Astrocyte (in vitro differentiated cells and primary cell): ENCODE results near the gene VASP. TPM values are rescaled to one million over a fixed set of nuclear protein-coding genes. Genes with fewer than 3 reads are reported as not detected.

Source experiments
- DNase-seq: peaks from one replicate; pipeline ENCODE4 v3.0.0-alpha.2; 2010; ENCODE audit warnings: low read depth
- FAIRE-seq: peaks from 2 replicates; lab custom pipeline; 2011; peaks lifted over from hg19 to GRCh38; lab: Jason Lieb, UNC
- H2AFZ ChIP-seq: 2 replicates; pipeline ENCODE4 v1.6.0; 2012; ENCODE audit warnings: low read depth, low read length, inconsistent platforms
- H3K27ac ChIP-seq: 2 replicates; pipeline ENCODE4 v1.5.1; 2011; ENCODE audit warnings: low read depth, low read length, inconsistent platforms
- H3K27me3 ChIP-seq: 2 replicates; pipeline ENCODE4 v1.6.0; 2011; ENCODE audit warnings: low read length, inconsistent platforms; ENCODE audit not compliant: insufficient read depth
- H3K36me3 ChIP-seq: 2 replicates; pipeline ENCODE4 v1.5.1; 2011; ENCODE audit warnings: low read length, inconsistent platforms; ENCODE audit not compliant: insufficient read depth
- H3K4me1 ChIP-seq: 2 replicates; pipeline ENCODE4 v1.5.1; 2011; ENCODE audit warnings: low read length, inconsistent platforms; ENCODE audit not compliant: insufficient read depth
- H3K4me2 ChIP-seq: 2 replicates; pipeline ENCODE4 v1.6.0; 2012; ENCODE audit warnings: low read length, inconsistent platforms
- H3K4me3 ChIP-seq: 2 replicates; pipeline ENCODE4 v1.5.1; 2011; ENCODE audit warnings: low read depth, mild to moderate bottlenecking, low read length, inconsistent platforms; ENCODE audit not compliant: insufficient read depth
- H3K79me2 ChIP-seq: 2 replicates; pipeline ENCODE4 v1.6.0; 2012; ENCODE audit warnings: mild to moderate bottlenecking, low read length, inconsistent platforms; ENCODE audit not compliant: insufficient read depth
- H3K9ac ChIP-seq: 2 replicates; pipeline ENCODE4 v1.6.0; 2012; ENCODE audit warnings: mild to moderate bottlenecking, low read length, inconsistent platforms
- H3K9me3 ChIP-seq: 2 replicates; pipeline ENCODE4 v1.5.1; 2012; ENCODE audit warnings: low read depth, mild to moderate bottlenecking, low read length, inconsistent platforms; ENCODE audit not compliant: insufficient read depth
- H4K20me1 ChIP-seq: 2 replicates; pipeline ENCODE4 v1.6.0; 2012; ENCODE audit warnings: low read length, inconsistent platforms; ENCODE audit not compliant: insufficient read depth
- H3K27ac Mint-ChIP-seq: one replicate; pipeline ENCODE4 v1.8.0; 2021; ENCODE audit warnings: mild to moderate bottlenecking, mixed read lengths; ENCODE audit not compliant: unreplicated experiment
- H3K27me3 Mint-ChIP-seq: one replicate; pipeline ENCODE4 v1.8.0; 2021; ENCODE audit warnings: low read depth, mixed read lengths; ENCODE audit not compliant: unreplicated experiment
- H3K36me3 Mint-ChIP-seq: one replicate; pipeline ENCODE4 v1.8.0; 2021; ENCODE audit warnings: low read depth, mixed read lengths; ENCODE audit not compliant: unreplicated experiment
- H3K4me1 Mint-ChIP-seq: one replicate; pipeline ENCODE4 v1.8.0; 2021; ENCODE audit warnings: low read depth, mixed read lengths; ENCODE audit not compliant: unreplicated experiment
- H3K4me3 Mint-ChIP-seq: one replicate; pipeline ENCODE4 v1.8.0; 2021; ENCODE audit warnings: mild to moderate bottlenecking, moderate library complexity, mixed read lengths; ENCODE audit not compliant: unreplicated experiment
- H3K9me3 Mint-ChIP-seq: one replicate; pipeline ENCODE4 v1.8.0; 2021; ENCODE audit warnings: mild to moderate bottlenecking, mixed read lengths; ENCODE audit not compliant: unreplicated experiment
- EZH2 ChIP-seq: IDR thresholded peaks from 2 replicates; pipeline ENCODE4 v1.6.1; 2012; ENCODE audit warnings: mild to moderate bottlenecking, low read length, inconsistent platforms; ENCODE audit not compliant: insufficient read depth
- total RNA-seq: library from RNA; stranded (reverse); gene quantifications from 2 replicates; pipeline ENCODE4 v1.2.1, GENCODE V29; 2021
- TF ChIP-seq, protein P1 (sequence below): IDR thresholded peaks from 2 replicates; pipeline ENCODE4 v1.5.1; 2011; ENCODE audit warnings: low read depth, mild to moderate bottlenecking, inconsistent platforms, low read length, moderate library complexity; ENCODE audit not compliant: insufficient read depth

VASP gene
- total RNA-seq, 1 donor from 2014 or later, result 222 TPM

DNA sequence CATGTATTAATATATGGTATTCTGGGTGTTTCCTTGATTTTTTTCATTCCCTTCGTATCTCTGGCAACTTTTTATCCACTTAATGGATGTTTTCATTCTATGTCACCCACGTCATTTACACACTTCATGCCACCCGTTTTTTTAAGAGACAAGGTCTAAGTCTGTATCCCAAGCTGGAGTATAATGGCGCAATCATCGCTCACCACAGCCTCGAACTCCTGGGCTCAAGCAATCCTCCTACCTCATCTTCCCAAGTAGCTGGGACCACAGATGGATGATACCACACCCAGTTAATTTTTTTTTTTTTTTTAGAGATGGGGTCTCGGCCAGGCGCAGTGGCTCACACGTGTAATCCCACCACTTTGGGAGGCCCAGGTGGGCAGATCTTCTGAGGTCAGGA lies 3.4 kb upstream of the VASP start:
- Mint-ChIP-seq H3K27me3 (peaks cover 13% of the 10 kb centered on the region), H3K27ac (no peak overlapping the region), H3K36me3 (no peaks in the 10 kb centered on the region), H3K4me1 (peaks cover 6% of the 10 kb centered on the region), H3K9me3 (peaks cover 2% of the 10 kb centered on the region), H3K4me3 (no peak overlapping the region)
- Histone ChIP-seq H3K4me1 (peaks cover 17% of the 10 kb centered on the region), H2AFZ (no peak overlapping the region), H3K27me3 (peaks cover 8% of the 10 kb centered on the region), H4K20me1 (peaks cover 4% of the 10 kb centered on the region), H3K9me3 (no peaks in the 10 kb centered on the region), H3K36me3 (no peaks in the 10 kb centered on the region), H3K79me2 (peaks cover 20% of the 10 kb centered on the region), H3K4me3 (no peak overlapping the region), H3K9ac (no peak overlapping the region), H3K27ac (no peak overlapping the region), H3K4me2 (no peak overlapping the region)
- DNase-seq (no peak), FAIRE-seq (no peak)
- TF ChIP-seq, protein P1, sequence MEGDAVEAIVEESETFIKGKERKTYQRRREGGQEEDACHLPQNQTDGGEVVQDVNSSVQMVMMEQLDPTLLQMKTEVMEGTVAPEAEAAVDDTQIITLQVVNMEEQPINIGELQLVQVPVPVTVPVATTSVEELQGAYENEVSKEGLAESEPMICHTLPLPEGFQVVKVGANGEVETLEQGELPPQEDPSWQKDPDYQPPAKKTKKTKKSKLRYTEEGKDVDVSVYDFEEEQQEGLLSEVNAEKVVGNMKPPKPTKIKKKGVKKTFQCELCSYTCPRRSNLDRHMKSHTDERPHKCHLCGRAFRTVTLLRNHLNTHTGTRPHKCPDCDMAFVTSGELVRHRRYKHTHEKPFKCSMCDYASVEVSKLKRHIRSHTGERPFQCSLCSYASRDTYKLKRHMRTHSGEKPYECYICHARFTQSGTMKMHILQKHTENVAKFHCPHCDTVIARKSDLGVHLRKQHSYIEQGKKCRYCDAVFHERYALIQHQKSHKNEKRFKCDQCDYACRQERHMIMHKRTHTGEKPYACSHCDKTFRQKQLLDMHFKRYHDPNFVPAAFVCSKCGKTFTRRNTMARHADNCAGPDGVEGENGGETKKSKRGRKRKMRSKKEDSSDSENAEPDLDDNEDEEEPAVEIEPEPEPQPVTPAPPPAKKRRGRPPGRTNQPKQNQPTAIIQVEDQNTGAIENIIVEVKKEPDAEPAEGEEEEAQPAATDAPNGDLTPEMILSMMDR, result no peak
- TF ChIP-seq EZH2, result no peak

DNA sequence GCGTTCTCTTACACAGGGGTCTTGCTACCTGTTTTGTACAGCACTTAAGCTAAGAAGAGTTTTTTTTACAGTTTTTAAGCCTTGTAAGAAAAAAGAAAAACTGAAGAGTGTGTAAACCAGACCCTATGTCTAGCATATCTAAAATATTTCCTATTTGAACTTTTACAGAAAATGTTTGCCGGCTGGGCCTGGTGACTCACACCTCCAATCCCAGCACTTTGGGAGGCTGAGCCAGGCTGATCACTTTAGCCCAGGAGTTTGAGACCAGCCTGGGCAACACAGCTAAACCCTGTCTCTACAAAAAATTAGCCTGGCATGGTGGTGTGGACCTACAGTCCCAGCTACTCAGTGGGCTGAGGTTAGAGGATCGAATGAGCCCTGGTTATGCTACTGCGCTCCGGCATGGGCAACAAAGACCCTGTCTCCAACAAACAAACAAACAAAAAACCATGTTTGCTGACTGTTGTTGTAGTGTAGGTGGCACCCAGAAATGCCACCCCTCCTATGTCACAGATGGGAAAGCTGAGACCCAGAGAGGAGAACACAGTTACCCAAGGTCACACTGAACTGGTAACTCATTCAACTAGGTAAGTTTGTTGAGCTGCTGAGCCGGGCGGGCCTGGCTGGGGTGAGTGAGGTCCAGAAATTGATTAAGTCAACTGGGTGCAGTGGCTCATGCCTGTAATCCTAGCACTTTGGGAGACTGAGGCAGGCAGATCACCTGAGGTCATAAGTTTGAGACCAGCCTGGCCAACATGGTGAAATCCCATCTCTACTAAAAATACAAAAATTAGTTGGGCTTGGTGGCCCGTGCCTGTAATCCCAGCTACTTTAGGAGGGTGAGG lies 1.9 kb upstream of the VASP start:
- peak; percentile 19 for DNase-seq
- peaks cover 35% of the 10 kb centered on the region for H3K79me2 ChIP-seq
- Mint-ChIP-seq H3K27ac (peak overlapping the region; percentile 91), H3K36me3 (peaks cover 1% of the 10 kb centered on the region), H3K27me3 (peaks cover 7% of the 10 kb centered on the region), H3K4me1 (peaks cover 6% of the 10 kb centered on the region), H3K9me3 (no peaks in the 10 kb centered on the region), H3K4me3 (peak overlapping the region; percentile 68)
- H4K20me1 ChIP-seq, result peaks cover 13% of the 10 kb centered on the region
- no peaks in the 10 kb centered on the region for H3K27me3 ChIP-seq
- H3K4me3 ChIP-seq, result no peak overlapping the region
- no peak for TF ChIP-seq EZH2
- TF ChIP-seq, protein P1, result no peak
- H3K36me3 ChIP-seq, result peaks cover 1% of the 10 kb centered on the region
- peaks cover 23% of the 10 kb centered on the region for H3K4me1 ChIP-seq
- H2AFZ ChIP-seq, result no peak overlapping the region
- no peaks in the 10 kb centered on the region for H3K9me3 ChIP-seq
- no peak overlapping the region for H3K9ac ChIP-seq
- no peak for FAIRE-seq
- peak overlapping the region; percentile 100 for H3K4me2 ChIP-seq
- H3K27ac ChIP-seq, result peak overlapping the region; percentile 87

DNA sequence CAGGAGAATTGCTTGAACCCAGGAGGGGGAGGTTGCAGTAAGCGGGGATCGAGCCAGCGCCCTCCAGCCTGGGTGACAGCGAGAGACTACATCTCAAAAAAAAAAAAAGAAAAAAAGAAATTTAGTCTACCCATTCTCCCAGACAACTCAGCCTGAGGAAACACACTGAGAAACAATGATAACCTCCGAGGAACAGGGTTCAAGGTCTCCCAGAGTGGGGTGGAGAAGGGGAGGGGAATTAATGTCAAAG lies 1.4 kb upstream of the VASP start:
- H3K4me1 ChIP-seq, result peaks cover 23% of the 10 kb centered on the region
- H4K20me1 ChIP-seq, result peaks cover 19% of the 10 kb centered on the region
- no peaks in the 10 kb centered on the region for H3K9me3 ChIP-seq
- peak overlapping the region; percentile 56 for H3K4me3 ChIP-seq
- H3K79me2 ChIP-seq, result peaks cover 40% of the 10 kb centered on the region
- H3K27ac Mint-ChIP-seq, result peak overlapping the region; percentile 91
- H3K36me3 ChIP-seq, result peaks cover 5% of the 10 kb centered on the region
- no peaks in the 10 kb centered on the region for H3K9me3 Mint-ChIP-seq
- H3K27ac ChIP-seq, result peak overlapping the region; percentile 87
- H3K27me3 ChIP-seq, result no peaks in the 10 kb centered on the region
- DNase-seq (no peak), FAIRE-seq (no peak)
- peak overlapping the region; percentile 68 for H3K4me3 Mint-ChIP-seq
- peaks cover 4% of the 10 kb centered on the region for H3K27me3 Mint-ChIP-seq
- peak overlapping the region; percentile 92 for H3K9ac ChIP-seq
- H3K4me1 Mint-ChIP-seq, result peaks cover 6% of the 10 kb centered on the region
- TF ChIP-seq, protein P1, result no peak
- no peak for TF ChIP-seq EZH2
- H2AFZ ChIP-seq, result peak overlapping the region; percentile 60
- peaks cover 5% of the 10 kb centered on the region for H3K36me3 Mint-ChIP-seq
- H3K4me2 ChIP-seq, result peak overlapping the region; percentile 100
